Measurements from ENCODE around the gene KLHL7. TPM values are rescaled to one million over a fixed set of nuclear protein-coding genes. Genes with fewer than 3 reads are reported as not detected.
"Not testable (repeated sequence)": the region's sequence is repeated elsewhere in the genome, so short reads cannot be mapped to it uniquely, and the experiment has no call there.

The KLHL7 gene
- total RNA-seq, 1 donor from 2014 or later = 29.9 TPM

DNA sequence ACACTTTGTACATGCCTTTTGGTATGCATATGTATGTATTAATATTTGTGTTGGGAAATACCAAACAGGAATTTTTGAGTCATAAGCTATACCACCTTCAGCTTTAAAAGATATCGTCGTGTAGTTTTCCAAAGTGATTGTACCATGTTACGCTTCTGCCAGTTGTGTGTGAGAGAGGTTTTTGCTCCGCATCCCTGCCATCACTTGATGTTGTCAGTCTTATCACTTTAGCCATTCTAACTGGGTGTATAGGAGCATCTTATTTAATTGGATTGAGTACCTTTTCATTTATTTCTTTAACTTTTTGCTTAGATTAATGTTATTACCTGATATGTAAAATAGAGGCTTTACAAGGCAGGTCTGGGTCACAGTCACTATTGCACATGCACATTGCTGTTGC is 3.4 kb downstream of the KLHL7 start:
- no peak for DNase-seq (ENCODE audit: low spot score)

- no peak for DNase-seq (ENCODE audit: low spot score)
Measured at GRCh38 chr7:23109470-23109869, 3.9 kb downstream of the KLHL7 start.

- DNase-seq (ENCODE audit: low spot score) = no peak
Measured at GRCh38 chr7:23114896-23115295, 9.3 kb downstream of the KLHL7 start.

DNA sequence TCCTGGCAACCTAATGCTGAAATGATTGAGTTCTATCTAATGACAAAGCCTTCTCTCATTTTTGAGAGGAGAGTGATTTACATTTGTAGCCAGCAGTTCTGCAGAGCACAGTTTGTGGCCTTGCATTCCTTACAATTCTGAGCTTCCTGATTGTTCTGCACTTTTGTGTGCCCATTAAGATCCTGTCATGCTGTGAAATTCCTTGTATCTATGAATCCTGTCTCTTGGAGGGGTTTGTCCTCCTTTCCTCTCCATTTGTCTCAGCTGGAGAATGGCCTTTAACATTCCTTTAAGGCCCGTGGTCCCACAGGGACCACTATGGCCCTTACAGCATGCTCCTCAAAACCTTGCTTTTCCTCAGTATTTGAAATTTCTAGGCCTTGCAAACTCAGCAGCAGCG is 10.4 kb downstream of the KLHL7 start:
- DNase-seq (ENCODE audit: low spot score) = no peak

DNA sequence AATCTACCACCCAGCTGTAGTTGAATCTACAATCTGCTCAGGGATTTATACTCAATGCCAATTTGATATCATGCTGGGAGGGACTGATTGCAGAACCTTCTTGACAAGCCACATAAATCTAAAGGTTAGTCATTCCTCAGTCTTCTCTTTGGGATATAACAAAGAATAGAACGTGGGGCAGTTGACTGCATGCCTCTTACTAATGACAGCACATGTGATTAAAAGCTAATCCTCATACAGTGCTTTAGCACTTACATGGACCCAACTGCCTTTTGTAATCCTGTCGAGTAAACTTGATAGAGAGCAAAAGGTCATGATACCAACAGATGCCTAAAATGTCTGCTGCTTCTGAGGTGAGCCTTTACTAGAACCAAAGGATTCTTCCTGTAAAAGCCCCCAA is 12.3 kb downstream of the KLHL7 start:
- DNase-seq (ENCODE audit: low spot score) = no peak

- DNase-seq (ENCODE audit: low spot score) = no peak
Measured at GRCh38 chr7:23120106-23120505, 14.5 kb downstream of the KLHL7 start.

DNA sequence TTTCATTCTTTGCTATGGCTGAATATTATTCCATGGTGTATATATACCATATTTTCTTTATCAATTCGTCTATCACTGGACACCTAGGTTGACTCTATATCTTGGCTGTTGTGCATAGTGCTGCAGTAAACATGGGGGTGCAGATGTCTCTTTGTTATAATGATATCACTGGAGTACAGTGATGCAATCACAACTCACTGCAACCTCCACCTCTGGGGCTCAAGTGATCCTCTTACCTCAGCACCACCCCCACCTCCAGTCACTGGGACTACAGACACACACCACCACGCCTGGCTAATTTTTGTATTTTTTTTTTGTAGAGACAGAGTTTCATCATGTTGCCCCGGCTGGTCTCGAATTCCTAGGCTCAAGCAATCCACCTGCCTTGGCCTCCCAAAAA is 15.6 kb downstream of the KLHL7 start:
- DNase-seq (ENCODE audit: low spot score) = no peak

- no peak for DNase-seq (ENCODE audit: low spot score)
Measured at GRCh38 chr7:23123007-23123406, 17.4 kb downstream of the KLHL7 start.

DNA sequence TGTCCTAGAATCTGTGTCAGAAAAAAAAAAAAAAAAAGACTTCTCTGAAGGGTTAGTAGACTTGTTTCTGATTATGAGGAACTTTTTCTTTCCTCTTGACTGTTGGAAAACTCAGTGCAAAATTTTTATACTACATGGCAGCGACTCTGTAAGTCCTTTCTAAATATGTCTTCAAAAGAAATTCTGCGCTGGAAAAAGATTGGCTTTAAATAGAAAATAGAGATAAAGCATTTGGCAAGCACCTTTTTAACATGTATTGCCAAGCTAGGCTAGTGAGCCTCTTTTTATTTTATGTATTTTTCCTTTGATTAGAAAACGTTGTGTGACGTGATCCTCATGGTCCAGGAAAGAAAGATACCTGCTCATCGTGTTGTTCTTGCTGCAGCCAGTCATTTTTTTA is 17.9 kb downstream of the KLHL7 start:
- DNase-seq (ENCODE audit: low spot score) = no peak

DNA sequence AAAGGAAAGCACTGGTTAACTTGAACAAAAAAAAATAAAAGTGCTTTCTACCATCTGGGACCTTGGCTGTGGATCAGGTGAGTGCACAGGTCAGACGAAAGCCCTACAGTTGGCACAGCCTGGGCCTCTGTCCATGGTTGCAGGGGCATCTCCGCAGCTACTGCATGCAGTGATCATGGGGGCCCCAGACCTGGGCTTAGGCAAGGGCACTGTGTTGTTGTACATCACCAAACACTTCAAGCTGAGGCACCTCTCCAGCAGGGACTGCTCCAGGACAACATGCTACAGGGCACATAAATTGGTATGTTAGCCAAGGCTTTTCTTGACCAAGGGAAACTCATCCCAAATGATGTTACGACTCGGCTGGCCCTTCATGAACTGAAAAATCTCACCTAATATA is 23.5 kb downstream of the KLHL7 start:
- no peak for DNase-seq (ENCODE audit: low spot score)

DNA sequence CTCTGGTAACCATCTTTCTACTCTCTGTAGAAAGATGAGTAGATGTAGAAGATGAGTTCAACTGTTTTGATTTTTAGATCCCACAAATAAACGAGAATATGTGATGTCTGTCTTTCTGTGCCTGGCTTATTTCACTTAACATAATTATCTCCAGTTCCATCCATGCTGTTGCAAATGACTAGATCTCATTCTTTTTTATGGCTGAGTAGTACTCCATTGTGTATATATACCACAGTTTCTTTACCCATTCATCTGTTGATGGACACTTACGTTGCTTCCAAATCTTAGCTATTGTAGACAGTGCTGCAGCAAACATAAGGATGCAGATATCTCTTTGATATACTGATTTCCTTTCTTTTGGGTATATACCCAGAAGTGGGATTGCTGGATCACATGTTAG is 26.2 kb downstream of the KLHL7 start:
- not testable (repeated sequence) for DNase-seq (ENCODE audit: low spot score)

GRCh38 chr7:23133797-23134196 is 28.2 kb downstream of the KLHL7 start:
- DNase-seq (ENCODE audit: low spot score) = no peak

GRCh38 chr7:23135755-23136154 is 30.2 kb downstream of the KLHL7 start:
- no peak for DNase-seq (ENCODE audit: low spot score)

DNA sequence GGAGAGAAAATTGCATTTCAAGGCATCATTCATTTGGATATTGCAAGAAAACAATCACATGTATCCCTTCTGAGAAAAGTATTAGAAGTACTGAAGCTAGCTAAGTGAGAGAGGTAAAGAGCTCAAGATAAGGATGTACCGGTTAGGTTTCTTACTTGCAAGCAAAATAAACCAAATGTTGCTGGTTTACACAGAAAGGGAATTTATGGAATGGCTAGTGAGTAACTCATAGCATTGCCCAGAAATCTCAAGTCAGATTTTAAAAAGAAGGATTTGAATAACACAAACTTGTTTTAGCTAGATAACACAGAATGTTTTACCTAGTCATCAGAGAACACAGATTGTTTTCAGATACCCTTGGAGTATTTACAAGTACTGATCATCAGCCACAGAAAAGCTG is 30.6 kb downstream of the KLHL7 start:
- no peak for DNase-seq (ENCODE audit: low spot score)

- no peak for DNase-seq (ENCODE audit: low spot score)
Measured at GRCh38 chr7:23157679-23158078, 52.1 kb downstream of the KLHL7 start.

DNA sequence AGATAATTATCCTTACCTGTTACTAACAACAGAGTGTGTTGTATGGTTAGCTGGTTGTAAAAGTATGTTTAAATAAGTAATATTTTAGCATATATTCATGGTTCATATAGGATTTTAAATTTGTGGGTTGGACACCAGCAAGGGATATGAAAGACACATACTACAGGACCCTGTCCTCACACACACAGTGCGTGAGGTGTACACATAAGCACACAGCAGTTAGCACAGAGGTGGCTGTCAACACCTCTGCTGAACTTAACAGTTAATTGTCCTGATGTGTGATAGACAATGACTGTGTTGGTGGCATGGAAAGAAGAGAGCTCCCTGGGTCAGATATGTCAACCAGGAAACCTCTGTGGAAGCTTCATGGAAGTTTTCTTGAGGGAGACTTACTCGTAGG is 53.0 kb downstream of the KLHL7 start:
- DNase-seq (ENCODE audit: low spot score) = no peak

GRCh38 chr7:23161482-23161881 is 55.9 kb downstream of the KLHL7 start:
- no peak for DNase-seq (ENCODE audit: low spot score)

GRCh38 chr7:23164846-23165245 is 59.3 kb downstream of the KLHL7 start:
- no peak for DNase-seq (ENCODE audit: low spot score)

- no peak for DNase-seq (ENCODE audit: low spot score)
Measured at GRCh38 chr7:23165316-23165715, 59.7 kb downstream of the KLHL7 start.

DNA sequence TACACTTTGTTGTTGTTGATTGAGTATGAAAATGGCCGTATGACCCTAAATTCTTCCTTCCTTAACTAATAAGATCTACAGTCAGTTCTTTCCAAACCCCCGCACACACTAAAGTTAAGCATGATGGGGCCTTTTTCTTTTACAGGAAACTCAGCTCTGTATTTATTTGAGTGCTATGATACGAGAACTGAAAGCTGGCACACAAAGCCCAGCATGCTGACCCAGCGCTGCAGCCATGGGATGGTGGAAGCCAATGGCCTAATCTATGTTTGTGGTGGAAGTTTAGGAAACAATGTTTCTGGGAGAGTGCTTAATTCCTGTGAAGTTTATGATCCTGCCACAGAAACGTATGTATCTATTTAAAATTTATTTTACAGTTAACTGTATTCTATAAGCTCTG is 62.1 kb downstream of the KLHL7 start:
- no peak for DNase-seq (ENCODE audit: low spot score)

GRCh38 chr7:23168111-23168885 is 62.7 kb downstream of the KLHL7 start:
- no peak for DNase-seq (ENCODE audit: low spot score)

- DNase-seq (ENCODE audit: low spot score) = no peak
Measured at GRCh38 chr7:23175938-23176337, 70.4 kb downstream of the KLHL7 start.

DNA sequence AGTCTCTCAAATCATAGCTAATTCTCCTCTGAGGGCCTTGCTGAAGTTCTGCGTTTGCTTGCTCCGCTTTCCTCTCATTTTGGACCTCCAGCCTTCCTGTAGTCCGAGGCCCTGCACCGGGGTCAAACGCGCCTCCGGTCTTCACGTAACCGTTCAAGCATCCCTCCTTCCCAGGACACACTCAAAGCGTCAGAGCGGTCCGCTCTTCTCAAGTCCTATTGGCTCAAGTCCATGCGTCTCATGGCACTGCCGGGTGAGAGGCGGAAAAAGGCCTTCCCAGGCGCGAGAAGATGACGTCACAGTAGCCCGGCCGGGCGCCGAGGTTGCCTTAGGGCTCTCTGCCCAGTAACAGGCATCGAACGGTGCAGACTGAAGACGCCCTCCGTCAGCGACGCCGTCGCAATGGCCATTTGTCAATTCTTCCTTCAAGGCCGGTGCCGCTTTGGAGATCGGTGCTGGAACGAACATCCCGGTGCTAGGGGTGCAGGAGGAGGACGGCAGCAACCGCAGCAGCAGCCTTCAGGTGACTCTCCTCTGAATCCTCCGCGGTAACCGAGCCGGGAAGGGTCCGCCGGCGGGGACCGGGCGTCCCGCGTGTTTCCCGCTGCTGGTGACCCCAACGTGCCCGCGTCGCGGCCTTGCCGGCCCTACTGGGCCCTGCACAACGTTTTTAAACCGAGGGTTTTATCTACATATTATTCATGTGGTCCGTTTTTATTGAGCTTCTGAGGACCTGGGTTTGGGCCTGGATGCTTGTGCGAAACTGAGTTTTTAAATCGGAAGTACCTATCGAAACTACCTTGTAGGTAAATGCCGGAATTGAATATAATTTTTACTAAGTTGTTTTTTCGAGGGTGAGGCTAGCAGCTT is 76.3 kb downstream of the KLHL7 start, which contains the start of gene NUP42:
NUP42 (plus strand) TSS at position 365 of the 870 bp plus-strand sequence; CDS start at position 403, 38 bp downstream.
- DNase-seq (ENCODE audit: low spot score) = peak; percentile 96

All from mucosa of gallbladder (tissue), 1 donor.